KBM-7 (cell line): ENCODE measurements around the gene SIGLEC7.
"Not testable (repeated sequence)": the region's sequence is repeated elsewhere in the genome, so short reads cannot be mapped to it uniquely, and the experiment has no call there.

Experiments used
- DNase-seq: peaks from one replicate; pipeline ENCODE4 v3.0.0-alpha.2; 2015
- in situ Hi-C: fragments of 300-500 bp; cut with MboI; formaldehyde crosslinking; loops from 2 replicates; pipeline ENCODE4 v1.14.3; 2020; ENCODE audit warnings: low sequenced_read_pairs, low pct_unique_long_range_greater_than_20kb, mixed read lengths

The SIGLEC7 gene

GRCh38 chr19:51135986-51136762, 5.9 kb upstream of the SIGLEC7 start:
- DNase-seq = no peak
- in situ Hi-C loops = no loop called here

- in situ Hi-C loops = no loop called here
- peak; percentile 76 for DNase-seq
Observed at GRCh38 chr19:51136851-51137551, 5.1 kb upstream of the SIGLEC7 start.

GRCh38 chr19:51137792-51138425, 4.2 kb upstream of the SIGLEC7 start:
- in situ Hi-C loops = no loop called here
- no peak for DNase-seq

GRCh38 chr19:51138549-51138979, 3.5 kb upstream of the SIGLEC7 start:
- in situ Hi-C loops = no loop called here
- no peak for DNase-seq

GRCh38 chr19:51139299-51140014, 2.6 kb upstream of the SIGLEC7 start:
- in situ Hi-C loops = no loop called here
- peak; percentile 84 for DNase-seq

GRCh38 chr19:51140441-51140840, 1.7 kb upstream of the SIGLEC7 start:
- in situ Hi-C loops = no loop called here
- no peak for DNase-seq

GRCh38 chr19:51141181-51141580, 920 bp upstream of the SIGLEC7 start:
- in situ Hi-C loops = no loop called here

GRCh38 chr19:51142809-51143475, 841 bp downstream of the SIGLEC7 start:
- in situ Hi-C loops, DNase-seq: not testable (repeated sequence)

More at GRCh38 chr19:51141181-51141580, 920 bp upstream of the SIGLEC7 start:
- no peak for DNase-seq

GRCh38 chr19:51143486-51143885, 1.4 kb downstream of the SIGLEC7 start:
- in situ Hi-C loops = no loop called here
- no peak for DNase-seq

GRCh38 chr19:51144482-51145045, 2.5 kb downstream of the SIGLEC7 start:
- in situ Hi-C loops = no loop called here
- no peak for DNase-seq

- no peak for DNase-seq
- in situ Hi-C loops = no loop called here
Observed at GRCh38 chr19:51145916-51146493, 3.9 kb downstream of the SIGLEC7 start.

GRCh38 chr19:51146751-51147150, 4.7 kb downstream of the SIGLEC7 start:
- in situ Hi-C loops = no loop called here
- DNase-seq = no peak

- in situ Hi-C loops = no loop called here
- DNase-seq = no peak
Observed at GRCh38 chr19:51147663-51148062, 5.6 kb downstream of the SIGLEC7 start.

GRCh38 chr19:51148580-51148979, 6.5 kb downstream of the SIGLEC7 start:
- in situ Hi-C loops = no loop called here
- peak; percentile 59 for DNase-seq

- DNase-seq = no peak
- in situ Hi-C loops = no loop called here
Observed at GRCh38 chr19:51150627-51151026, 8.5 kb downstream of the SIGLEC7 start.

GRCh38 chr19:51156710-51157109, 14.6 kb downstream of the SIGLEC7 start:
- in situ Hi-C loops = no loop called here
- no peak for DNase-seq

- DNase-seq = no peak
- in situ Hi-C loops = no loop called here
Observed at GRCh38 chr19:51157265-51157664, 15.2 kb downstream of the SIGLEC7 start.

- in situ Hi-C loops = no loop called here
- DNase-seq = peak; percentile 83
Observed at GRCh38 chr19:51158474-51159129, 16.5 kb downstream of the SIGLEC7 start.
